HG03196 (cell line): Measurements from ENCODE around the gene CAPN13.

Source experiments
- ATAC-seq: cut with Tn5 transposase; IDR thresholded peaks from one replicate; pipeline ENCODE4 v1.9.1; 2021; ENCODE audit not compliant: unreplicated experiment

CAPN13 gene, protein sequence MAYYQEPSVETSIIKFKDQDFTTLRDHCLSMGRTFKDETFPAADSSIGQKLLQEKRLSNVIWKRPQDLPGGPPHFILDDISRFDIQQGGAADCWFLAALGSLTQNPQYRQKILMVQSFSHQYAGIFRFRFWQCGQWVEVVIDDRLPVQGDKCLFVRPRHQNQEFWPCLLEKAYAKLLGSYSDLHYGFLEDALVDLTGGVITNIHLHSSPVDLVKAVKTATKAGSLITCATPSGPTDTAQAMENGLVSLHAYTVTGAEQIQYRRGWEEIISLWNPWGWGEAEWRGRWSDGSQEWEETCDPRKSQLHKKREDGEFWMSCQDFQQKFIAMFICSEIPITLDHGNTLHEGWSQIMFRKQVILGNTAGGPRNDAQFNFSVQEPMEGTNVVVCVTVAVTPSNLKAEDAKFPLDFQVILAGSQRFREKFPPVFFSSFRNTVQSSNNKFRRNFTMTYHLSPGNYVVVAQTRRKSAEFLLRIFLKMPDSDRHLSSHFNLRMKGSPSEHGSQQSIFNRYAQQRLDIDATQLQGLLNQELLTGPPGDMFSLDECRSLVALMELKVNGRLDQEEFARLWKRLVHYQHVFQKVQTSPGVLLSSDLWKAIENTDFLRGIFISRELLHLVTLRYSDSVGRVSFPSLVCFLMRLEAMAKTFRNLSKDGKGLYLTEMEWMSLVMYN

DNA sequence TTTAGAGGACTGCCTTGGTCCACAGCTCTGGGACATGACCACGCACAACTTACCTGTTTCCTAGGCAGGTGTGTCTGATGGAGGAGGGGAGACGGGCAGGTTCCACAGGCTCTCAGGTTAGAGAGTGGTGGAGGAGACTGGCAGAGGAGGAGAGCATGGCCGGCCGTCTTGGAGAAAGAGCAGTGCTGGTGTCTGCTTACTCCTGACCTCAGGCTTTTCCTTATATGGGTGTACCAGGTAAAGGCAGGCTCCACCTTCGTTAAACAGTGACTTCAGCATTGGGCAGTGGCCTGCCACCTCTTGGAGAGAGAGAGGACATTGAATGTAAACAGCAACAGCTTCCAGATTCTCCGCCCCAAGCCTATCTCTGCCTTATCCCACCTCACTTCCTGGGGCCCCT lies at the start of gene CAPN13:
CAPN13 (minus strand) TSS at position 198 of the 400 bp plus-strand sequence. CDS start 20,121 bp downstream, outside the sequence.
- no peak for ATAC-seq

DNA sequence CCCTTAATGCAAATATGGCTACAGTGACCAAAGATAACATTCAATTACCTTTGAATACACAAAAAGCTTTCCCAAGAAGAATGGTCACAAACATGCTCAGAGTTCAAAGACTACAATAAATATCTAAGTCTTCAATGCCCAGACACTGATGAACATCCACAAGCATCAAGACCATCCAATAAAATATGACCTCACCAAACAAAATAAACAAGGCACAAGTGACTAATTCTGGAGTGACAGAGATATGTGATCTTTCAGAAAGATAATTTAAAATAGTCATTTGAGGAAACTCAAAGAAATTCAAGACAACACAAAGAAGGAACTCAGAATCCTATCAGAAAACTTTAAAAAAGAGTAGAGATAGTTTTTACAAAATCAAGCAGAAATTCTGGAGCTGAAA lies 40.6 kb upstream of the CAPN13 start:
- ATAC-seq, result no peak

DNA sequence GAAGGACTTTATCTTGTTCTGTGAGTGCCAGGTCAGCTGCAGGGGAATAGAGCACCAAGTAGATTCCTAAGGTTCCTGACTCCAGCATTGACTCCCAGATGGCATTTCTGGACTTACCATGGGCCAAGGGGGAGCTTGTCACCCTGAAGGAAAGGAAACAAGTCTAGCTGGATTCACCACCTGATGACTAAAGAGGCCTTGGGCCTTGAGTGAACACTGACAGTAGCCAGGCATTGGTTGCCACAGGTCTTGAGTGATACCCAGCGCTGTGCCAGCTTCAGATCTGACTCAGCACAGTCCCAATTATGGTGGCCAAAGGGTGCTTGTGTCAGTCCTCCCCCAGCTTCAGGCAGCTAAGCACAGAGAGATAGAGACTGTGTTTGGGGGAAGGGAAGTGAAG lies 40.1 kb upstream of the CAPN13 start:
- ATAC-seq, result no peak

DNA sequence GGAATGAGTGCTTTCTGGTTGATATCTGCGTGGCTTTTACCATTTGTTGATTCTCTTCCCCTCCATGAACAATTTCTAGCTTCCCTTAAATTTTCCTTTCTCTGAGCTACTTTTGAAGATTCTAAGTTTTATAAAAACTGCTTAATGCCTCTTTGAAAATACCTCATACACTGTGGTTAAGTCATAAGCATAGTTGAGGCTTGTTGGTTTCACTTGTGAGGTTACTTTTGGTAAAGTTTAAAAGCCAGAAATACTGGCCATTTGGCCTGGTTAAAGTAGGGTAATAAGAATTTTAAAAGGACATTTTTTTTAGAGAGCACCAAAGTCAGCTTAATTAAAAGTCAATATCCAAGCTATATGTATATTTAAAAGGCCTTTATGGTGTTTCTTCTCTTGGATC lies 21.3 kb upstream of the CAPN13 start:
- no peak for ATAC-seq

DNA sequence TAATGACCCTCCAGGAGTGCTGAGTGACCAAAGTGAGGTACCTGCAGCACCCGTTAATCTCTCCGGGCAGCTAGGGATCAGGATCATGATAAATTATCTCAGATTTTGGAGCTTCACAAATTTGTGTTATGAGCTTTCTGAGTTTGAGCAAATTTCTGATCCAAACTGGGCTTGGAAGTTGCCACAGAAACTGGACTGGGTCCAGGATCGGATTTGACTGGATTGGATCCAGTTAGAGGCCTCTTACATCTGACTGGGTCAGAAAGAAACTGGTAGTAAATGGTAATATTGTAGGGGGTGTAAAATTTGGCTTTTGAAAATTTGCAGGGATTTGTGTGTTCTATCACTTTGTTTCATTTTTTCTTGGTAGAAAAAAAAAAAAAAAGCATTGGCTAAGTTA lies 19.7 kb upstream of the CAPN13 start:
- no peak for ATAC-seq

DNA sequence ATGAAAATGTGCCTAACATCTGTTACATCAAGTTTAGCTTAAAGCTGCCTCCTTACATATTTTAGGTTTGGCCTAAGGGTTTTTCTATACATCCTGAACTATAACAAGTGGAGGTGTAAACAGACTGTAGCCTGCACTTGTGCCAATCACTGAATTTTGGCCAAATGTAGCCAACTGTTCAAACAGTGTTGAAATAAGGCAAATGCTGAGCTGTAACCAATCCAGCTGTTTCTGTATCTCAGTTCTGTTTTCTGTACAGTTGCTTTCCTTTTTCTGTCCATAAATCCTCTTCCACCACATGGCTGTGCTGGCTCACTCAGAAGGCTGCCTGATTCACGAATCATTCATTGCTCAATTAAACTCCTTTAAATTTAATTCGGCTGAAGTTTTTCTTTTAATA lies 19.2 kb upstream of the CAPN13 start:
- ATAC-seq, result no peak

DNA sequence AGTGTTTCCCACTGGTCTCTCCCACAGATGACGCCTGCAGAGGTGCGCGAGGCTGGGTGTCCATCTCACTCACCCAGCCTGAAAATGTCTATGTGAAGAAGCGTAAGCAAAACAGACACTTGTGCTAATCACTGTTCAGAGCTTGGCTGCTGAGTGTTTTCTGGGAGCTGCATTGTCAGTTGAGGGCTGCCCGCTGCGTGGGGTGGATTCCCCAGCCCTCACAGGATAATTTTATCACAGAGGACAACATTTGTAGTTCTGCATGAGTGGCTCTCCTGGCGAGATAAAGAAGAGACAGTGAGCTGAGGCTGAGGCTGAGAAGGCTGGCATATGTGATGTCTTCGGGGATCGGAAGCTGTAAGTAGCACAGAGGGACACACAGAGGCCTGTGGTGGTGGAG lies 16.2 kb upstream of the CAPN13 start:
- no peak for ATAC-seq

DNA sequence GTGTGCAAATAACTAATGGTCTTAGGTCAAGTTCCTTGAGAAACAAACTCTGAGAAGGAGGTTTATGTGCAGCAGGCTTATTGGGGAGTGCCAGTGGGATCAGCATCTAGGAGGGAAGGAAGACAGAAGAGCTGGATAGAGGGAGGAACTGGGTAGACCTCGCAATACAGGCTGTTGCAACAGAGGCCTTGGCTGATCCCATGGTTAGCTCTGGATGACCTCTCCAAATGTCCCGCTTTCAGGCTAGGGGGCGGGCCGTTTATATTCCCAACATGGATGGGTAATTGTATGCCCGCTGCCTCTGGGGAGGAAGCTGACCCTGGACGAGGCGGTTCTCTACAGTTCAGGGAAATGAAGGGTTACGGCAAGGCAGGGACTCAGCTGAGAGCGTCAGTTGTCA lies 14.7 kb upstream of the CAPN13 start:
- ATAC-seq, result no peak

DNA sequence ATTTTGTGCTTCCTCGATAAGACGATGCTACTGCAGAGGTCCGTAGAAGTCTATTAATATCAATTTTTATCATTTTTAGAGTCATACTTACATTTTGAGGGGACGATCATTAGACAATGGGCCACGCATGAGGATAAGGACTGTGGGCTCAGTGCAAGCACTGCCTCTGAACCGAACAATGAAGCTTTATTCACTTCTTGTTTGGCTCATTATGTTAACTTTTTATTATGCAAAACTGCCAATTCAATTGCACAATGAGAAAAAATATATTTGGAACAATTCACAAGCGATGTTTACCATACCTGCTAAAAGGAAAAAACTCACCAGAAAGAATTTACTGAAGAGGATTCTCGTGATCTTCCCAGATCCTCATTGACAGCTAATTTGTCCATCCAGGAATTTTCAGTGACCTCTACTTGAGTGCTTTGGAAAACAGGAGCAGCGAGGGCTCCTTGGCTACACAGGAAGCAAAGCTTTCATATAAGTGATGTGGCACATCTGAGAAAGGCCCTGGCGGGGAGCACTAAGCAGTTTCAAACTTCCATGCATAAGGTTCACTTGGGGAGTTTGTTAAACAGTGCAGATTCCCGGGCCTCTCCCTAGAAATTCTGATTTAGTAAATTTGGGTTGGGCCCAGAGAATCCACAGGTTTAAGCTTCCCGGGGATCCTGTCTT lies 13.3 kb upstream of the CAPN13 start:
- no peak for ATAC-seq

DNA sequence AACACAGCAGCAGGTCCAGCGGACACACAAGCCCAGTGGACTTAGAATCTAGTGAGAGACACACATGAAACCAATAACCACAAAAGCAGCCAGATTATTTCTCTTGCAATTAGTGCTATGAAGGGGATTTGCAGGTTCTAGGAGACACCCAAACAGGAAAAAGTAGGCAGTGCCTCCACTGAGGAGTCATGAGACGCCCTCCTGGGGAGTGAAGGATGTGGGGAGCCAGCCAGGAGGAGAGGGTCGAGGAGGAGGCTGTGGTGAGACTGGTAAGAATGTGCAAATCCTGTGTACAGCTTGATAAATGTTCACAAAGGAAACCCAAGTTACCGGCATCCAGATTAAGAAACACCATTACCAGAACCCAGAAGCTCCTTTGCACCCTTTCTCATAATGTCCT lies 2.7 kb upstream of the CAPN13 start:
- no peak for ATAC-seq

DNA sequence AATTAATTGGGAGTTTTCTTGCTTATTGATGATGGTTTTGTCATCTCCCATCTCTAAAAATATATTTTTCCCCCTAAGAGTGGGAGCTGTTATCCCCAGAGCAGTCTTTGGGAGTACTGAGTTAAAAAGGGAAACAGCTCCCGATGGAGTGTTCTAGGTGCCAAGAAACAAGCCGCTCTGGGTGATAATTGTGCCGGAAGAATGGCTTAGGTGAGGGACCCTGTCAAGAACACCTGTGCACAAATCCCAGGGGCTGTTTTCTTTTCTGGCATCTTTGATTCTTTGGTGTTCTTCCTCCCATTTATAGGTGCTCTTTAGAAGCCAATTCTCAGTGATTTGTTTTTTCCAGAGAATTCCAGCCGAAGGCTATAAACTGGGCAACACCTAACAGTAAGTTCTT lies 1.4 kb upstream of the CAPN13 start:
- ATAC-seq, result no peak

DNA sequence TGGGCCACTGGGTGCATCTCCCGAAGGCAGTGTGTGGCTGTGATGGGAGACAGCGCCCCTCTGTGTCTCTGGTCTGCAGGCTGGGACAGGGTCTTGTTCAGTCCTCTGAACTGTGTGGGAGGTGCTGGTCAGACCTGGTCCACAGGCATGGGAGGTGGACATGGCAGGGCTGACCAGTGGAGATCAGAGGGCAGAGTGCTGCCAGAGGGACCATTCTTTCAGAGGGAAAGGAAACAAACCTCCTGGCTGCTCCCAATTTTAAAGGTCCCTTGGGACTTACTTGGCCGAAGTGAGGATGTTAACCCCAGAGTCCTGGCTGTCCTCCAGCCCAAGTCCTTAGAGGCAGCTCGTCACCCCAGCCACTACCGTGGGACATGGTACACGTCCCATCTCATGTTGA lies 4.0 kb downstream of the CAPN13 start:
- ATAC-seq, result no peak

DNA sequence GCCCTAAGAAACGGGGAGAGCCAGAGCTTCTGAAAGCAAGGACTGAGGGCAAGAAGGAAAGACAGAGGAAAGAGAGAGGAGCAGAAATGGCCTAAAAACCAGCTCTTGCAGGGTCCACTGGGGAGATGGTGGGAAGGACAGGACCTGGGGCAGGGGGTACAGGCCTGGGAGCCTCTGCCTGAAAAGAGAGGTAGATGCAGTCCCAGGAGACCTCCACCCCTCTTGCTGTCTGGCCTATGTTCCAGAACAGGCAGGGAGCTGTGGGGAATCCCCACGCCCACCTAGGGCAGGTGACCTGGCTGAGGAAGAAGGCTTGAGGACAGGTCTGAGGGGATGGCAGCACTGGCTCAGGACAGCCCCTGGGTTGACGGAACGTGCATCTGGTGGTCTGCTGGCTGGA lies 4.6 kb downstream of the CAPN13 start:
- ATAC-seq, result no peak

DNA sequence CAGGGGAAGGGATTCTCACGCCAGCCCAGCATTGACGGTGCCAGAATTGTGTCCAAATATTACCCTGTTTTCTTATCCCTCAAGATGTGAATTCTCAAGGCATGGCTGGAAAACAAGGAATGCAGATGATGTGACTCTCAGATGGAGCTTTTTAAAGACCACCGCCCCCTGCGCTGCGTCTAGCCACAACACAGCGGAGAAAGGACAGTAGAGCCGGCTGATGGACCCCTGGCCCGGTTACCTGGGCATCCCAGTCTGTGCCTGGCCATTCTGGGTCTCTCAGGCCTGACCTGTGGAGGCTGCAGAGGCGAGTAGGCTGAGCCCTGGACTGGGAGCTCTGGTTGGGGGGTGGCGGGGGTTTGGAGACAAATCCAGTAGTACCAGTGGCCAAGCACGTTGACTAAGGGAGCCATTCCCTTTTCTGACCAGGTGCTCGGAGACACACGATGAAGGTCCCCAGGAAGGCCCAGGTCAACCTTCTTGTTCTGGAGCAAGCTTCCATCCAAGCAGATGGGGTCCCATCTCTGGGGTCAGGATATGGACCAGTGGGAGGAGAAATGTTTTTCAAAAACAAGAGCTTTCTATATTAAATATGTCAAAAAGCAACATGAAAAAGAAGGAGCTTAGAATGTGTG lies 5.3 kb downstream of the CAPN13 start:
- no peak for ATAC-seq

DNA sequence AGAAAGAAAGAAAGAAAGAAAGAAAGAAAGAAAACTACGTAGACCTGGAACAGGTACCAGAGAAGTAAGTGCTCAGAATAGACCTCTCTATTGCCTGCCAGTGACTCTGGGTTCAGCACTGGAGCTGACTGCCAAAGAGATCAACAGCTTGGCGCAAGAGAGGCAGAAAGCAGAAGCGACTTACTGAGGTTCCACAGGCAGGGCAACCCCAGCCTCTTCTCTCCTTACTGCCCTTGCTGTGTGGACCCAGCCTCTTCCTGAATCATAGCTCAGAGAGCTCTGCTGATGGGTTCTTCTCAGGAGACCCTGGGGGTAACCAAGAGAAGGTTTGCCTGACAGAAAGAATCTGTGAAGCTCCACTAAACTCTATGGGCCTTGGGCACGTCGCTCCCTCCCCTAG lies 7.1 kb downstream of the CAPN13 start:
- ATAC-seq, result no peak

DNA sequence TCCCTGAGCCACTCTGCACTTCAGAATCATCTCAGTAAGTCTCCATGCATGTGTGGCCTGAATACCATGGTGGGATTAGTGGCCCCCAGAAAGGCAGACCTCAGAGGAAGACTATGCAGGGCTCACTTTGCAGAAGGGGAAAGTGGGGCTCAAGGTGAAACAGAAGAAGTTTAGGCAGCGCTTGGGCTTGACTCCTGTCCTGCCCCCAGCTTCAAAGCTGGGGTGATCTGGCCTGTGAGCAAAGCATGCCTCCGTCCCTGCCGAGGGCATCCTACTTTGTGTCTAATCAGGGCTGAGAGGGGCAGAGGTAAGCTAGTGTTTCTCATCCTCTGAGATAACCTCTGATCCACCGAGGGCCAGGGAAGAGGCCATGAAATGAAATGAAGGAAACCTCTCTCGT lies 7.9 kb downstream of the CAPN13 start:
- ATAC-seq, result no peak

DNA sequence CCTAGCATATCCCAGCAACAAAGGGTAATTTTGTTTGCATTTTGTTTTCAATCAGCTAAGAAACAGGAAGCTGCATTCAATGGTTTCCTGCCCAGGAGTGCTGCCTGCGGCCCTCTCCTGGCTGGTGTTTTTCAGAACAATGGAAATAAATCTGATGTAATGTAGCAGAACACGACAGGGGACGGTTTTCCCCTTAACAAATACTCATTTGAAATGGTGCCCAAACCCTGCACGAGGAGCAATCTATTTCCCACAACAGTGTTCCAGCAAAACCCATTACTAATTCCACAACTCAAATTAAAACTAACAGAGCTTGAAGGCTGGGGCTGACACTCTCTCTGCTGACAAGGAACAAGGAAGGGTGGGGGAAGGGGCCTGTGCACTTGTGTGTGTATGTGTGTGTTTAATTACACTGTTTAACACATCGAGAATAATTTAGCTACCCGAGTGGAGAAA lies 8.7 kb downstream of the CAPN13 start:
- no peak for ATAC-seq

DNA sequence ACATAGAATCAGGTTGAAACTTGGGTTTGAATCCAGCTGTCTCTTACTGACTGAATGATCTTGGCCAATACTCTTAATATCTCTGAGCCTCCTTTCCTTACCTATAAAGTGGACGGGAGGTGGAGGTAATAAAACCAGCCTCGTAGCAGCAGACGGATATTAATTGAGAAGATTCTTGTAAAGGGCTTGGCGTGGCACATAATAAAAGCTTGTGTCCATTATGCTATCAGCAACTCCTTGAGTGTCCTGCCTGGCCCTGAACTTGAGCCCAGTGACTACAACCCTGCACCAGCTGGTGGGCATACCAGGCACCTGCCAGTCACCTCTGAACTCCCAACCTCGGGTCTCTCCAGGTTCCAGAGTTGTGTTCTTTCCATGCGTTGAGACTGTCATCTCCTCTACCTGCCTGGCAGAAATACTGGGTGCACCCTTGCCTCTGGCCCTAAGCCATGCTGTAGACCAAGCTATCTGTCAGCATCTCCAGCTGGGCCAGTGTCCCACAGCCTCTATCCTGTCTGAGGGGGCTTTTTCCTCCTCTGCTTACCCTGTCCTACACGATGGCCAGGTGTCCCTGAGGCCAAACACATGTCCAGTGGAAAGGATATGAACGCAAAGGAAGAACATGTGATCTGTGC lies 9.7 kb downstream of the CAPN13 start:
- no peak for ATAC-seq

DNA sequence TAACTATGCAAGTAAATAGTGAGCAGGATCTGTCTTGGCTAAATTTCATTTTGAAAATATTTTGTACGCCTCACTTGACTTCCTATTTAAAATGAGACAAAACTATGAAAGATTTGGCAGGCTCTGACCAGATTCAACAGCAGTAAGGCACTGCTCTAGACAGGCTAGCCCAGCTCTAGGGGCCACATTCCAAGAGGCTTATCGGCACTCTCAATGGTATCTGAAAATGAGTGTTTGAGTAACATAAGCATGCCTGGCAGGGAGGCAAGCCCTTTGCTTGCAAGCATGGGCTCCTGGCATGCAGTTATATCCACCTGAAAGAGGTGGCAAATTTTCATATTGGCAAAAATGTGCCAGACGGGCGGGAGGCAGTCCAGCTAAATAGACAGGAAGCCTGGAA lies 10.5 kb downstream of the CAPN13 start:
- no peak for ATAC-seq

DNA sequence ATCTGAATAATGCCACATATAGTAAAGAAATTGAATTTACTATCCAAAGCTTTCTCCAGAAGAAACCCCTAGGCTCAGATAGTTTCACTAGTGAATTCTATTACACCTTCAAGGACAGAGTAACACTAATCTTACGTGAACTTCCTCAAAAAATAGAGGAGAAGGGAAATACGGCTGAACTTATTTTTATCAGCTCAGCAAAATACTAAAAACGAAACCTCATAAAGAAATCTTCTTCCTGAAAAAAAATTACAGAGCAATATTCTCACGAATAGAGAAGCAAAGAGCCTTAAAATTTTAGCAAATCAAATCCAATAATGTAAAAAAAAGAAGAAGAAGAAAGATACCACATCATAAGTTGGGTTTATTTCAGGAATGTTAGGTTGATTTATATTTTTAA lies 14.7 kb downstream of the CAPN13 start:
- no peak for ATAC-seq

DNA sequence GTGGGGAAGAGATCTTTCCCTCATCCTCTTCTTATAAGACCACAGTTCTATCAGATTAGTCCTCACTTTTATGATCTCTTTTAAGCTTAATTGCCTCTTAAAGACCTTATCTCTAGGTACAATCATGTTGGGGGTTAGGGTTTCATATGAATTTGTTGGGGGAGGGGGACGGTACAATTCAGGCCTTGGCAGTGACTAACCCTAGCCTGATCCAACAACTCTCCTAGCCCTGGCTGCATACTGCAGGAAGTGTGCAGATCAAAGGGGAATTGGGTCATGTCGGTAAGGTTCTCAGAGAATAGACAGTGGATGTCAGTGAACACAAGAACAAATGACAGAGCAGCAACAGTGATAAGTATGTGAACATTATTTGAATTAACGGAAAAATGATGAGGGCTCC lies 16.4 kb downstream of the CAPN13 start:
- no peak for ATAC-seq
